ENCODE results near the gene LDHB.
"Not testable (repeated sequence)": the region's sequence is repeated elsewhere in the genome, so short reads cannot be mapped to it uniquely, and the experiment has no call there.

LDHB gene

DNA sequence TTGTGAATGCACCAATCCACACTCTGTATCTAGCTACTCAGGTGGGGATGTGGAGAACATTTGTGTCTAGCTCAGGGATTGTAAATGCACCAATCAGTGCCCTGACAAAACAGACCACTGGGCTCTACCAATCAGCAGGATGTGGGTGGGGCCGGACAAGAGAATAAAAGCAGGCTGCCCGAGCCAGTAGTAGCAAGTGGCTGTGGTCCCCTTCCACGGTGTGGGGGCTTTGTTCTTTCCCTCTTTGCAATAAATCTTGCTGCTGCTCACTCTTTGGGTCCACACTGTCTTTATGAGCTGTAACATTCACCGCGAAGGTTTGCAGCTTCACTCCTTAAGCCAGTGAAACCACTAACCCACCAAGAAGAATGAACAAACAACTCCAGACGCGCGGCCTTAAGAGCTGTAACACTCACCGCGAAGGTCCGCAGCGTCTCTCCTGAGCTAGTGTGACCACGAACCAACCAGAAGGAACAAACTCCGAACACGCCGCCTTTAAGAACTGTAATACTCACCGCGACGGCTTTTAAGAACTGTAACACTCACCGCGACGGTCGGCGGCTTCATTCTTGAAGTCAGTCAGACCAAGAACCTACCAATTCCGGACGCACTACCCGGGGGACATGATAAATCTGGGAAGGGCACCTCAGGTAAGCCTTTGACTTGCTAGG is 4.6 kb upstream of the LDHB start:
- DNase-seq (ENCODE audit: low read depth in 2 of 2, low spot score in 1 of 2), result no peak

DNA sequence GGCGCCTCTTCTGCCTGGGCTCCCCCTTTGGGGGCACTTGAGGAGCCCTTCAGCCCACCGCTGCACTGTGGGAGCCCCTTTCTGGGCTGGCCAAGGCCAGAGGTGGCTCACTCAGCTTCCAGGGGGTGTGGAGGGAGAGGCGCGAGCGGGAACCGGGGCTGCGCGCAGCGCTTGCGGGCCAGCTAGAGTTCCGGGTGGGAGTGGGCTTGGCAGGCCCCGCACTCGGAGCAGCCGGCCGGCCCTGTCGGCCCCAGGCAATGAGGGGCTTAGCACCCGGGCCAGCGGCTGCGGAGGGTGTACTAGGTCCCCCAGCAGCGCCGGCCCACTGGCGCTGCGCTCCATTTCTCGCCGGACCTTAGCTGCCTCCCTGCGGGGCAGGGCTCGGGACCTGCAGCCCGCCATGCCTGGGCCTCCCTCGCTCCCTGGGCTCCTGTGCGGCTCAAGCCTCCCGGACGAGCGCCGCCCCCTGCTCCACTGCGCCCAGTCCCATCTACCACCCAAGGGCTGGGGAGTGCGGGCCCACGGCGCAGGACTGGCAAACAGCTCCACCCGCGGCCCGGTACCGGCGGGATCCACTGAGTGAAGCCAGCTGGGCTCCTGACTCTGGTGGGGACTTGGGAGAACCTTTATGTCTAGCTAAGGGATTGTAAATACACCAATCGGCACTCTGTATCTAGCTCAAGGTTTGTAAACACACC is 3.9 kb upstream of the LDHB start:
- DNase-seq (ENCODE audit: low read depth in 2 of 2, low spot score in 1 of 2), result not testable (repeated sequence)

DNA sequence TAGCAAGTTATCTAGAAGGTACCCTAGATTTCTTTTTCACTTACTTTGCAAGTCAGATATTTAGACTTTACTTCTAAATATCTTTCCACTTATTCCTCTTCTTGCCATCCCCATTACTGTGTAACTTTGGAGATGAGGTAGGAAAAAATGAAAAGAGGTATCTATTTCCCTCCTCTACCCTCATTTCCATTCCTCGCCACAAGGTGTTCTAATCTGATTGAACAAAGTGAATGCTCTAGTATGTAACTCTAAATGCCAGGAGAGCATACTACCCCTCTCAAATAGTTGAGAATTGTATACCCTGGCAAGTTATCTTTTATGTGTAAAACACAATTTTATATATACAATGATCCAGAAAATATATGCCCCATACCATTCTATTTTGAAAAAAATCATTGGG is 1.7 kb upstream of the LDHB start:
- no peak for DNase-seq (ENCODE audit: low read depth in 2 of 2, low spot score in 1 of 2)

DNA sequence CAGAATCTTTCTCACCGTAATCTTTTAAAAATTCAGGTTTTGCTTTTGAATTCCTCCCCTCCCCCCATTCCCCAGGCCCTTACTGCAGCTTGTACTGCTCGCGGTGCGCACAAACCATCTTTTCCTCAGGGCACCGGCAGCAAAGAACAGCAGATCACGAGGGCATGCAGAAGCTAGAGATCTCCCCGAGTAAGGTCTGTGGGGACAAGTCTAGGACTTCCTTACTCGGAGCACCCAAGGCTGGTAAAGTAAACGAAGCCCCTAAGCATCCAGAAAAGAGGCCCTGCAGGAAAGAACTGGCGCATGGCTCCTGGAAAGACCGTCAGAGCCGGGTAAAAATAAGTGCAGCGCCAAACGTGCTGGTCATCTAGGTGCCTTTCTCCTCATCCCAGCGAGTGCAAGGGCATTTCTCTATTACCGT is 727 bp downstream of the LDHB start:
- DNase-seq (ENCODE audit: low read depth in 2 of 2, low spot score in 1 of 2), result peak in 1 of 2 donors; percentile 1

DNA sequence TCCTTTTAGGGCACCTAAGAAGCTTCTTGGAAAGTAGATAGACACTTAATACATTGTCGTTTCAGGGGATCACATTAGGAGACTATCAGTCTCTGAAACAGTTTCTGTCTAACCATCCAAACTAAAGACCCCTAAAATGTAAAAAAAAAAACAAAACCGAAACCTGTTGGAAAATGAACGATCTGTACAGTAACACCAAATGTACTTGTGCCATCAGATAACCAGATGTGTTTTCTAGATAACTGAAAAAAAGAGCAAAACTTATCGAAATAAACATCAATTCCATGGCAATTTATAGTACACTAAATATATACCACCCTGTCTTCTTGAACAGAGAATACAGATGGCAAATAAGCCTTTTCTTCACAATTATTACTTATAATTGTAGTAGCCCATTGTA is 2.1 kb downstream of the LDHB start:
- no peak for DNase-seq (ENCODE audit: low read depth in 2 of 2, low spot score in 1 of 2)

DNA sequence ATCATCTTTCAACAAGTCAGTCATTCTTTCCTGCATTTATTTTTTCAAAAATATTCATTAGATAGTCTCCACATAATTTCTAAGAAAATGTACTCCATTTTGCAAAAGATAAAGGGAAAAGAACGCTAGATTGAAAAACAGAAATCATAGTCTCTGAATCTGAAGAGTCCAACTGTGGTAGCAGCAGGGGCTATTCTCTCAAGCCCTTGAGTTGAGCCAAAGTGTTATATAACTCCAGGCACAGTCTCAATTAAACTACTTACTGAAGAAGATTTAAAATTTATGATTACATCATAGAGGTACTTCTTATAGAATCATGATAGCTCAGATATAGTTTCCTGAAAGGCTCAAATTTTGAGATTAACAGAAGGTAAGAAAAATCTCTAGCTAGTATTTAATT is 5.8 kb downstream of the LDHB start:
- no peak for DNase-seq (ENCODE audit: low read depth in 2 of 2, low spot score in 1 of 2)

DNA sequence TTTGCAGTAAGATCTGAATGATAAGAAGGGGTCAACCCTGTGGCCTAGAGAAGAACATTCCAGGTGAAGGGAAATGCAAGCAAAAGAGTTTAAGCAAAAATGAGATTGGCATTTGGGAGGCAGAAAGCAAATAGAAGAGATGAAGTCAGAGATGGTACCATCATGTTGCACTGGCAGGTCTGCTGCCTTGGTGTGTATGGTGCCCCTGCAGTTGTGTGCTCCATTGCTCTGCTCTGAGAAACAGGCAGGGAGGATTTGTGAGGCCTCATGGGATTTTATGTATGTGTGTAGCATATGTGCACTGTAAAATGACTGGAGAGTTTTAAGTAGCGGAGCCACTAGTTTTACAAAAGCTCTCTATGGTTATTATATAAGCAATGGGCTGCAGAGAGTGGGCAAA is 6.6 kb downstream of the LDHB start:
- DNase-seq (ENCODE audit: low read depth in 2 of 2, low spot score in 1 of 2), result no peak

DNA sequence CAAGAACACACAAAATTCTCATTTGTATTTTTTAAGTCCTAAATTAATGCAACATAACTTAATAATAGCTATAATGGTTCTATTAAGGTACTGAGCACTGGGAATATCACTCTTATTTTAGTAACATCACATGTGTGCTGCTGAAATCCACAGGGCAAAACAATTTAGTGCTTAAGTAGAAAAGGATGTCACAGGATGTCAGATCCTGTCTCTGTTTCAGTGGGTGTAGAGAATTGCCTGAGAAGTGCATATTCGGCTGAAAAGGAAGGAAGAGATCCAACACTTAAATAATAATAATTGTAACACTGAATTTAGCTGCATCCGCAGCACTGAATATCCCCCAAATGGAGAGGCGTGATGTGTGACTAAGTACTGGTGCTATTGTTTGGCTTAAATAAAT is 8.6 kb downstream of the LDHB start:
- DNase-seq (ENCODE audit: low read depth in 2 of 2, low spot score in 1 of 2), result no peak

DNA sequence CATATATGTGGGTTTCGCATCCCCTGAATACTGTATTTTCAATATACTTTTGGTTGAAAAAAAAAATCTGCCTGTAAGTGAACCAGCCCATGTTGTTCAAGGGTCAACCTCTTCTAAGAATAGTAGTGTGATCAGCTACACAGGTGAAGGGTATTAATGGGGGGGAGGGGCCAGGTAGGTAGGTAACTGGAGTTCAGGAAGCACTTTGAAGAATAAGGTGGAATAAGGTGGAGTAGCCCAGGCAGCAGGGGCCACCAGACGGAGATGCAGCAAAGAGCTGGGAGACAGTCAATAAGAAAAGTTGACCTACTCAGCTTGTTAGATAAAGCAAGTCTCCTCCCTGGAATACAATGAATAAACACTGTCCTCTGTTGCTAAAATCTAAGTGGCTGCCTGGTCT is 9.3 kb downstream of the LDHB start:
- no peak for DNase-seq (ENCODE audit: low read depth in 2 of 2, low spot score in 1 of 2)

DNA sequence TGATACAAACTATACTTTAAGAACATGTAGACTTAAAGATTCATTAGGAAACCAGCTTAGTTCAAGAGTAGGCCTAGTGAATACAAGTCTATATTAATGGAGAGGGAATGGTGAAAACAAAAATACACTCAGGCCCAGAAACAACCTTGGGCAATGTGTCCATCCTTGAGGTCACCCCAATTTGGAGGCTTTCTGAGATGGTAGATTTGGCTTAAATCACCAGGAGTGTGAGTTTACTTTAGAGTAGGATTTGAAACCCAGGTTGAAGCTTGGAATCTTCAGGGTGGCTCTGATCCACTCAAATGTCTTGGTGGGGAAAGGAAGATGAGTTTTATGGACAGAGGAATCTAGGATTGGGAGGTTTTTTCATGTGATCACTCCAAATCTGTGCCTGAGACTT is 10.5 kb downstream of the LDHB start:
- no peak for DNase-seq (ENCODE audit: low read depth in 2 of 2, low spot score in 1 of 2)

DNA sequence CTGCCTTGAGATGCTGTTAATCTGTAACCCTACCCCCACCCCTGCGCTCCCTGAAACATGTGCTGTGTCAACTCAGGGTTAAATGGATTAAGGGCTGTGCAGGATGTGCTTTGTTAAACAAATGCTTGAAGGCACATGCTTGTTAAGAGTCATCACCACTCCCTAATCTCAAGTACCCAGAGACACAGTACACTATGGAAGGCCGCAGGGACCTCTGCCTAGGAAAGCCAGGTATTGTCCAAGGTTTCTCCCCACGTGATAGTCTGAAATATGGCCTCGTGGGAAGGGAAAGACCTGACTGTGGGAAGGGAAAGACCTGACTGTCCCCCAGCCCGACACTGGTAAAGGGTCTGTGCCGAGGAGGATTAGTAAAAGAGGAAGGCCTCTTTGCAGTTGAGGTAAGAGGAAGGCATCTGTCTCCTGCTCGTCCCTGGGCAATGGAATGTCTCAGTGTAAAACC is 12.6 kb downstream of the LDHB start:
- not testable (repeated sequence) for DNase-seq (ENCODE audit: low read depth in 2 of 2, low spot score in 1 of 2)

DNA sequence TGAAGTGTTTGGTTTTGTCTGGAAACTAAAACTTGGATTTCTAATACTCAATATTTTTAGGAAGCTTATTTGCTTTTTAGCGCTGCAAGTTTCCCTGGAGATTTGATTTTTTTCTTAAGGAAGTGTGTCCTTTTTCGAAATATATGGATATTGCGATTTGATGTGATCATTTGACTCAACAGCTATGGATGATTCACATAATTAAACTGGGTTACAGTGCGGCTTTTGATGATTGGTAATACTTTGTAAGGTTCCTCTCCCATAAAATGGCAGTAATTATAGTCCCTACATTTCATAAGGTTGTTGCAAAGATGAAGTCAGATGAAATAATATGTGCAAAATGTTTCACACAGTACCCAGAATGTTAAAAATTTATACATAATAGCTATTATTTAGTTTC is 13.1 kb downstream of the LDHB start:
- DNase-seq (ENCODE audit: low read depth in 2 of 2, low spot score in 1 of 2), result no peak

DNA sequence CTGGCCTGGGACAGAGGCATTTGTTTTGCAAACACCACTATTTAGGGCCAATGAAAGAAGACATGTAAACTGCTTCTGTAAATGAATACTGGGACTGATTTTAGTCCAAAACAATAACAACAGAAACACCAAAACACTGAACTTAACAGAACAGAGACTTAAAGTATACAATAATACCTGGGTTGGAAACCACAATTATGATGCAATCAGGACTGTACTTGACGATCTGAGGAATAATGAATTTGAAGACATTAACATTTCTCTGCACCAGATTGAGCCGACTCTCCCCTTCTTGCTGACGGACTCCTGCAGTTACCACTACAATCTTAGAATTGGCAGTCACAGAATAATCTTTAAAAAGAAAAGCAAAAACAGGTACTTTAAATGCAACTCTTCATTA is 13.9 kb downstream of the LDHB start:
- DNase-seq (ENCODE audit: low read depth in 2 of 2, low spot score in 1 of 2), result no peak

DNA sequence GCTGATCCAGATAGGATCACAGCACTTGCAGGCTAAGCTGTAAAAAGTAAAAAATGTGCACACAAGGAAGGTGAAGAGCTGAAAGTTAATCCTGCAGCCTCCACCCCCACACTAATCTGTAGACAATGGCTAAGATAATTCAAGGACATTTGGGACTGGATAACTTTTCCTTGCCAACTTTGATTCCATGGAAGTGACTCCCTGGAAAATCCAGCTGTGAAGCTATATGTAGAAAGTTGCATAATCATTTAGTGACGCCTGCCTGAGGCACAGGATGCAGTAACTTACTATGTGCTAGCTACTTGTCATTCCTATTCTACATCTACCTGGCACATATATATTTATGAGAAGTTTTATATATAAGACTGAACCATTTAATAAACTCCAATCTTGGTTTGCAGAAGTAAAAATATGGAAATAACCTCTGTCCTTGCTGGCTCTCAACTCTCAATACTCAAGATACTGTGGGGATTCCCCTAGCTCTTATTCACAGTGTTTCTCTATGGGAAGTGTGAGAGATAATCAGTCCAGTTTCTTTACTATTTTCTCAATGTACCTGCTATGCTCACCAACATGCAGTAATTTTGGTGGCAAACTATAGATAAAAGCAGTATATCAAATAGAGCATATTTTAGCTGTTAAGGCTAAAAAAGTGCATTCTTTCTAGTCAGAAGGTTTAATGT is 14.8 kb downstream of the LDHB start:
- DNase-seq (ENCODE audit: low read depth in 2 of 2, low spot score in 1 of 2), result no peak

DNA sequence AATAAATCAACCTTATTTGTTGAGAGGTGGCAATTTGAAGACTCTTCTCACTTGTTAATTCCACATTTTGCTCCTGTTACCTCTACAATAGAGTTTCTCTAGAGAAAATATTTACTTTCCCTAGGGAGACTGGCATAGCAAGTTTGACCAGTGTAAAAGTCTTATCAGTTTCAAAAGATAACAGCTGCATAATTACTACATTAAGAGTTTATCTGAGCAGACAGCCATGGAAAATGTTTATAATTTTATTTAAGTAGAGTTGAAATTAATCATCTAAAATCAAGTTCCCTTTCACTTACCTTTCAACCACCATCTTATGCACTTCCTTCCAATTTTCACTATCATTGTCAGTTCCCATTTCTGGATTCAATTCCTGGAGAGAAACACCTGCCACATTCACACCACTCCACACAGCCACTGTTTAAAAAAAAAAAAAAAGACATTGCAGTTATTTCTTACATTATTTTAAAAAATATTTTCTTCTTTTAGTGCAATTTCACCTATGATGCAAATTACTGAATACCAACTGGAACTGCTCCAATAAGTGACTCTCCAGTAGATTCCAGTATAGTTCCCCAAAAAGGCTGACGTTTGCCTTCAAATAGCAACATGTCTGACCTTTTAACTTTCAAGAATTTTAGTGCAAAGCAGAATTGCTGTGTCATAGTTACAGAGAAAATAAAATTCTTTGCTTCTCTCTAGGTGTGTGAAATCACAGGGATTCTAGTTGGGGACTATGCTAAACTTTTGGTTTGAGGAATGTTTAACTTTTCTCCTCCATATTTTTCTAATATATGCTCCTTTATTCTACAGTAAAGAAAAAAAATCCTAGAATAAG is 19.4 kb downstream of the LDHB start:
- no peak for DNase-seq (ENCODE audit: low read depth in 2 of 2, low spot score in 1 of 2)

DNA sequence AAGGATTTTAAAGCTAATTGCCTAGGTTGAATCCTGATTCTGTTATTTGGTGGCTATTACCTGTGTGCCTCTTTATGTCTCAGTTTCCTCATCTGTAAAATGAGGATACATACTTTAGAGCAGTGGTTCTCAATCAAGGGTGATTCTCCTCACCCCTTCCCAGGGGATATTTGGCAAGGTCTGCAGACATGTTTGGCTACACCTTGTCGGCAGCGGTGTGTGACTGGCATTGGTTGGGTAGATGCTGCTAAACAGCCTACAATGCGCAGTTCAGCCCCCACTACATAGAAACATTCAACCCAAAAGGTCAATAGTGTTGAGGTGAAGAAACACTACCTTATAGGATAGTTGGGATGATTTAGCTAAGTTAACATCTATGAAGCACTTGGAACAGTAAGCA is 23.4 kb downstream of the LDHB start:
- DNase-seq (ENCODE audit: low read depth in 2 of 2, low spot score in 1 of 2), result no peak

DNA sequence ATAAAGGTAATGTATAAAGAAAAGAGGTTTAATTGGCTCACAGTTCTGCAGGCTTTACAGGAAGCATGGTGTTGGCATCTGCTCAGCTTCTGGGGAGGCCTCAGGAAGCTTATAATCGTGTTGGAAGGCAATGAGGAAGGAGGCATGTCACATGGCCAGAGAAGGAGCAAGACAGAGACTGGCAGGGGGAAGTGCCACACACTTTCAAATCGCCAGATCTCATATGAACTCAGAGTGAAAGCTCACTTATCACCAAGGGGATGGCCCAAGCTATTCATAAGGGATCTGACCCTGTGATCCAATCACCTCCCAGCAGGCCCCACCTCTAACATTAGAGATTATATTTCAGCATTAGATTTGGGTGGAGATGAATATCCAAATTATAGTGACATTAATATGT is 26.3 kb downstream of the LDHB start:
- DNase-seq (ENCODE audit: low read depth in 2 of 2, low spot score in 1 of 2), result no peak

DNA sequence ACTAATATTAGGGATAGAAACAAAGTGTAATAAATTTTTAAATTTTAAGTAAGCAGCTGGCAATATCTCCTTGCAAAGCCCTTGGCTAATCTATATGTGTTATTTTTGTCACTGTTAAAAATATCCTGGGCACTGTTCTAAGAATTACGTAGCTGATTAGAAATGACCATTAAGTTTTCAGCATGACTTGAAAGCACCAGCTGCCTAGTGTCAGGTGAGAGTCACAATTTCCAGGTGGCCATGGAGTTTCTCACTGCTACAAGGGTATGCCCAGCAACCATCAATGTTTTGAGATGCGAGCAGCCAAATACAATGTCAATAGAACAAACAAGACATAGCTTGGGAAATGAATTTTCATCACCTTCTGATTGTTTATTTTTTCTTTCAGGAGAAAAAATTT is 29.7 kb downstream of the LDHB start:
- no peak for DNase-seq (ENCODE audit: low read depth in 2 of 2, low spot score in 1 of 2)

DNA sequence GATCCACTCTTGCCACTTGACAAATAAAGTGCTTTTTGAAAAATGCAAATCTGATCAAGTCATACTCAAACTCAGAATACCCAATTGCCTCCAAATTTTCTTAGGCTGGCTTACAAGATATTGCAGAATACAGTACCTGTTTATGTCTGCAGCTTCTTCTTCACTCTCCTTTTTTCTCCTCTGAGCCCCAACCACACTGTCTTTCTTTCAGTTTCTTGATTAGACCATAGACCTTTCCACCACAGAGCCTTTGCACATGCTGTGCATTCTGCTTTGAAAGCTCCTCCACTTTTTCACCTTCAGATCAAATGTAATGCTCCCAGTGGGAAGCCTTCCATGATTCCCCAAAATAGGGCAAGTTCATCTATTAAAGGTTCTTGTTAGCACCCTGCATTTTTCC is 39.1 kb downstream of the LDHB start:
- DNase-seq (ENCODE audit: low read depth in 2 of 2, low spot score in 1 of 2), result no peak

DNA sequence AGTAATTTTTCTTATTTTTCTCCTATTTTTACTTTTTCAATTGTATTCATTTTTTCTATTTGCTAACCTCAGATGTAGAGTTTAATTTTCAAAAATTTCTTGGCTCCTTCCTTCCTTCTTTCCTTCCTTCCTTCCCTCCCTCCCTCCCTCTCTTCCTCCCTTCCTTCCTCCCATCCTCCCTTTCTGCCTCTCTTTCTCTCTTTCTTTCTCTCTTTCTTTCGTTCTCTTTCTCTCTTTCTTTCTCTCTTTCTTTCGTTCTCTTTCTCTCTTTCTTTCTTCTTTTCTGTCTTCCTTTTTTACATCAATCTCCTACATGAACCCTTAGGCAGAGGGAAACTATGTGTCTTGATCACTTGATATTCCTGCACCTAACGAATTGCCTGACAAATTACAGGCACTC is 40.6 kb downstream of the LDHB start:
- DNase-seq (ENCODE audit: low read depth in 2 of 2, low spot score in 1 of 2), result no peak

DNA sequence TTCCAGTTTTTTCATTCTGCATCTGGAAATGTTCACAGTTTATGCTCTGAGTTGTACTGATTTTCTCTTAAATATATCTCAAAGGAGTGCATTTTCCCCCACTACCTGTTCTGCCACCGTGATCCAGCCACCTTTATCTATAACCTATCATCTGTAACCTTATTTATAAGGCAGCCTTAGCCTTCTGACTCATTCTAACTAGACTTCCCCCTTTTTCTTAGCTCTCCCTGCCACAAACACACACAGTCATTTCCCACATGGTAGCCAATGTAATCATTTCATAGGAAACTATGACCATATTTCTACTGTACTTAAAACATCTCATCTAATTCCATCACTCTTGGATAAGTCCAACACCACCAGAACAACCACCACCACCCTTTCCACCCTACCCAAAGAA is 42.2 kb downstream of the LDHB start:
- DNase-seq (ENCODE audit: low read depth in 2 of 2, low spot score in 1 of 2), result peak in 1 of 2 donors; percentile 7

DNA sequence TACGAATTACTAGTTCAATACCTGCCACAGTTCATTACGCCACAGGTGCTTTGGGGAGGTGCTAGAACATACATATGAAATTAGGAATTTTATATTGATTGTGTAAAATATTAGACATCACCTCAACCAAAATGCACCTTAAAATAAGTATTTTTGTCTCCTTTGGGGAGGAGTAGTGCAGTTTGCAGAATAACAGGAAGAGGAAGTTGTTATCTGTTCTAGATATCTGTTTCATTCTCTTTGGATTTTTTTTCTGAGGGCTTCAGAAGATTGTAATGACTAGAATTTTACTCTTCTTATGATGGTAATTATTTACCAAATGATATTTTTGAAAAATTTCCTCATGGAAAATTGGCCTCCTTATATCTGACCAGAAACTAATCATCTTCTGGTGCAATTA is 43.1 kb downstream of the LDHB start:
- DNase-seq (ENCODE audit: low read depth in 2 of 2, low spot score in 1 of 2), result no peak

Data from stimulated activated CD8-positive, alpha-beta memory T cell treated with anti-CD3 and anti-CD28 coated beads, Interleukin-4, amount 100 ng/mL, for 1 hour (primary cell).